Measurements from ENCODE around the gene MRPL9.

DNA sequence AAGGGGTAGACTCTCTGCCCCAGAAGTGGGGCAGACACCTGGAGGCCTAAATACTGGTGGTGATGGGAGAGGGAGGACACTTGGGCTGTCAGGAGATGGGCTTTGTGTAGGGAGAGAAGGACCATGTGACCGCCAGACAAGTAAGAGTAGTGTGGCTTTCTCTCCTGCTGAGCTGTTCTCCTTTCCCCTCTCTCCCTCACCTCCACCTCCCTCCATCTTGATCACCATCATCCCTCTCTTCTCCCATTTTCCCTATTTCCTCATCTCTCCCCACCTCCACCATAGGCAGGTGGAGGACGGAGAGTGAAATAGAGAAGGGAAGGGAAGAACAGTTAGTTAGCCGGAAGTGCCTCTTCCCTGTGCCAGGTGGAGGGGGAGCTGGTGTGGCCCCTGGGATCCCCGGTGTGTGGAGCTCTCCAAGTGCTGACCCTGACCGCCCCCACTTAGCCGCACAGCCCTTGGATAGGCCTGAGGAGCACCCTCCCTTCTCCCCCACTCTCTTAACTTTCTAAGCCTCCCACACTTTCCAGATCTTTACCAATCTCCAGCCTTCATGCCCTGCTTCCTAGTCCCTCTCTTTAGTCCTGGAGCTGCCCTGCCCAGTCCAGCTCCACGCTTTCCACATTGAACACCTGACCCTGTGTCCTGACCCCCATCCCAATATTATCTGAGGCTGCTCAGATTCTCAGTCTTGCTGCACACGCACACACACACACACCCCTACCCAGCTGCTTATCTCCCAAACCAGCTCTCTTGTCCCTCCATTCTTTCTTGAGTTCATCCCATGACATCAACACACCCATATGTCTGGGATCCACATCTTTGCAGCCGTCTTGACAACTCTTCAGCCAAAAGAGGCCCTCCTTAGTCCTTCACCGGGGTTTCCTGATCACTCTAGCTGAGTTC lies 48.2 kb downstream of the MRPL9 start:
- TF ChIP-seq, protein P1, sequence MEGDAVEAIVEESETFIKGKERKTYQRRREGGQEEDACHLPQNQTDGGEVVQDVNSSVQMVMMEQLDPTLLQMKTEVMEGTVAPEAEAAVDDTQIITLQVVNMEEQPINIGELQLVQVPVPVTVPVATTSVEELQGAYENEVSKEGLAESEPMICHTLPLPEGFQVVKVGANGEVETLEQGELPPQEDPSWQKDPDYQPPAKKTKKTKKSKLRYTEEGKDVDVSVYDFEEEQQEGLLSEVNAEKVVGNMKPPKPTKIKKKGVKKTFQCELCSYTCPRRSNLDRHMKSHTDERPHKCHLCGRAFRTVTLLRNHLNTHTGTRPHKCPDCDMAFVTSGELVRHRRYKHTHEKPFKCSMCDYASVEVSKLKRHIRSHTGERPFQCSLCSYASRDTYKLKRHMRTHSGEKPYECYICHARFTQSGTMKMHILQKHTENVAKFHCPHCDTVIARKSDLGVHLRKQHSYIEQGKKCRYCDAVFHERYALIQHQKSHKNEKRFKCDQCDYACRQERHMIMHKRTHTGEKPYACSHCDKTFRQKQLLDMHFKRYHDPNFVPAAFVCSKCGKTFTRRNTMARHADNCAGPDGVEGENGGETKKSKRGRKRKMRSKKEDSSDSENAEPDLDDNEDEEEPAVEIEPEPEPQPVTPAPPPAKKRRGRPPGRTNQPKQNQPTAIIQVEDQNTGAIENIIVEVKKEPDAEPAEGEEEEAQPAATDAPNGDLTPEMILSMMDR (IDR thresholded peaks at IDR 0.05; ENCODE audit: insufficient read depth, low read depth, low read length), result no peak
- no peak for TF ChIP-seq EZH2 (IDR thresholded peaks at IDR 0.05; ENCODE audit: insufficient read depth, low read length)

Measured in astrocyte (in vitro differentiated cells and primary cell).